Prostate gland (tissue), 2 donors: ENCODE results near the gene SBNO2. TPM values are rescaled to one million over a fixed set of nuclear protein-coding genes. Genes with fewer than 3 reads are reported as not detected.

ENCODE experiments used
- DNase-seq: peaks from one replicate; pipeline ENCODE4 v3.0.0-alpha.2; 2019; ENCODE audit warnings: low spot score
- H3K27ac ChIP-seq, 2 donors: fragments of 200-600 bp; sonication (generic); 2 replicates each; pipeline ENCODE4 v1.5.1; 2017 to 2019
- H3K27me3 ChIP-seq: fragments of 200-600 bp; sonication (generic); replicated peaks from 2 replicates; pipeline ENCODE4 v1.5.1; 2019; ENCODE audit not compliant: insufficient read depth
- H3K36me3 ChIP-seq, 2 donors: fragments of 200-600 bp; sonication (generic); 1 replicate in 1 of 2; 2 replicates in 1 of 2; pipeline versions ENCODE4 v1.5.1 to v1.8.1; 2017 to 2019
- H3K4me1 ChIP-seq: fragments of 200-600 bp; sonication (generic); replicated peaks from 2 replicates; pipeline ENCODE4 v1.5.1; 2019
- H3K4me3 ChIP-seq, 2 donors: fragments of 200-600 bp; sonication (generic); 2 replicates each; pipeline ENCODE4 v1.5.1; 2017 to 2019
- H3K9me3 ChIP-seq: fragments of 200-600 bp; sonication (generic); 2 replicates; pipeline ENCODE4 v1.5.1; 2017
- CTCF ChIP-seq, 4 experiments: fragments of 200-600 bp in 2 of 4; fragments of 450-650 bp in 2 of 4; sonication (generic) in 2 of 4; IDR thresholded peaks; 1 replicate in 3 of 4; 2 replicates in 1 of 4; pipeline ENCODE4 v1.5.1; 2016 to 2019; ENCODE audit warnings: antibody characterized with exemption in 4 of 4, mild to moderate bottlenecking in 2 of 4, moderate library complexity in 2 of 4
- POLR2A ChIP-seq: fragments of 450-650 bp; IDR thresholded peaks from one replicate; pipeline ENCODE4 v1.6.1; 2016; ENCODE audit warnings: antibody characterized with exemption, mild to moderate bottlenecking
- POLR2AphosphoS5 ChIP-seq: sonication (generic); formaldehyde crosslinking; IDR thresholded peaks from one replicate; pipeline ENCODE4 v1.6.1; 2017; ENCODE audit warnings: antibody characterized with exemption
- WGBS: methylation state at CpG from one replicate; pipeline ENCODE4 v1.1.5; 2018; 5-methylcytosine and 5-hydroxymethylcytosine counted together
- intact Hi-C: fragments of 100-400 bp; cut with DNase I; formaldehyde crosslinking; loops from one replicate; pipeline ENCODE4 v1.14.2; 2022
- total RNA-seq, 2 donors: library from RNA; depleted of rRNA; stranded (reverse); fragments of >200 nt; gene quantifications; one replicate each; pipeline ENCODE4 v1.1.0, GENCODE V29; 2016

Gene SBNO2
- total RNA-seq, result 10 to 100 TPM; 32.5 to 79.9 TPM

GRCh38 chr19:1173845-1174809 is at the start of gene SBNO2:
Gene SBNO2, minus strand, starts transcription at chr19:1174268. Its CDS starts 19,992 bp downstream, at chr19:1154276.
- 14% methylated on average over 72 of the region's 84 CpGs for WGBS
- Histone ChIP-seq H3K4me3 (peak within 1 kb of the TSS; percentile 91 to 100), H3K36me3 (no peaks in the 10 kb centered on the region), H3K4me1 (peaks cover 22% of the 10 kb centered on the region), H3K27ac (peak within 1 kb of the TSS; percentile 89 to 97), H3K9me3 (no peaks in the 10 kb centered on the region), H3K27me3 (no peaks in the 10 kb centered on the region)
- DNase-seq, result peak; percentile 80
- intact Hi-C loops, result loop anchor here (5.0 kb wide), 1 partner anchor 42 kb away; no protein-coding TSS in a partner anchor
- no peak for TF ChIP-seq CTCF (IDR thresholded peaks at IDR 0.05)
- TF ChIP-seq POLR2A, result peak; percentile 88
- peak; percentile 91 for TF ChIP-seq POLR2AphosphoS5

- WGBS, result 75% methylated on average over 44 of the region's 48 CpGs
- Histone ChIP-seq H3K4me1 (no peaks in the 10 kb centered on the region), H3K4me3 (no peak overlapping the region), H3K27me3 (no peaks in the 10 kb centered on the region), H3K27ac (no peak overlapping the region), H3K9me3 (no peaks in the 10 kb centered on the region), H3K36me3 (peaks cover 0 to 10% of the 10 kb centered on the region in 2 donors)
- DNase-seq, result no peak
- TF ChIP-seq CTCF (IDR thresholded peaks at IDR 0.05) (peak in 2 of 4 experiments; percentile 30 to 50), POLR2A (no peak)
- intact Hi-C loops, result no loop called here
Observed at GRCh38 chr19:1223018-1223855, 49.2 kb upstream of the SBNO2 start.

DNA sequence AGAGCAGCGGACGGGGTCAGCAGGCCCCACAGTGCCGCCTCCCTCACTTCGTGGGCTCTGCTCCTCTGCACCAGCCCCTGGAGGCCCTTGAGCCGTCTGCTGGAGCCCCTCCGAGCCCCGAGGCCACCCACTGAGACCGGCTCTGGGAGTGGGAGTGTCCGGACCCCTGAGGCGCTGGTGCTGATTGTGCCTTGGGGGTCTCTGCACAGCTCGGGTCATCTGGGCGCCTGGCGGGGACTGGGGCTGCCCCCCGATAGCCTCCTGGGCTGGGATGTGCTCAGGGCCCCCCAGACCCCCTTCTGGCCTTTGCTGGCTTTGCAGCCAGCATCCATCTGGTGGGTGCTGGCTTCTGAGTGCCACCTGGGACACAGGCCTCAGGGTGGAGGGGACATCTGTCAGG is 48.3 kb upstream of the SBNO2 start:
- no peak for TF ChIP-seq POLR2A
- no peak for TF ChIP-seq CTCF (IDR thresholded peaks at IDR 0.05)
- TF ChIP-seq POLR2AphosphoS5, result no peak
- Histone ChIP-seq H3K4me1 (no peaks in the 10 kb centered on the region), H3K9me3 (no peaks in the 10 kb centered on the region), H3K36me3 (peaks cover 0 to 10% of the 10 kb centered on the region in 2 donors), H3K27ac (no peak overlapping the region), H3K27me3 (no peaks in the 10 kb centered on the region), H3K4me3 (no peak overlapping the region)
- DNase-seq, result no peak
- WGBS, result 80% methylated on average over 13 of the region's 14 CpGs
- intact Hi-C loops, result no loop called here

DNA sequence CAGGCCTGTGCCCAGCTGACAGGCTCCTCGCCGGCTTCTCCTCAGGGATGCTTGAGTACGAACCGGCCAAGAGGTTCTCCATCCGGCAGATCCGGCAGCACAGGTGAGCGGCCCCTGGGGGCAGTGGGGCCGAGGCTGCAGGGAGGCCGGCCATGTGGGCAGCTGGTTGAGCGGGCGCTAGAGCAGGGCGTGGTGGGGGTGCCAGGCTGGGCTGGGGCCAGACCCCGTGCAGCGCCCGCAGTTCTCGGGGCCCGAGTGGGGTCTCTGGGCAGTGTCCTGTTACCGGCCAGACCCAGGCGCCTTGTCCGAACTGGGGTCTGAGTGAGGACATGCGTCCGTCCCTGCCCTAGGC is 47.8 kb upstream of the SBNO2 start:
- no peak for TF ChIP-seq CTCF (IDR thresholded peaks at IDR 0.05)
- no peak for DNase-seq
- Histone ChIP-seq H3K27ac (no peak overlapping the region), H3K4me1 (no peaks in the 10 kb centered on the region), H3K27me3 (no peaks in the 10 kb centered on the region), H3K9me3 (no peaks in the 10 kb centered on the region), H3K36me3 (peaks cover 0 to 8% of the 10 kb centered on the region in 2 donors), H3K4me3 (no peak overlapping the region)
- intact Hi-C loops, result no loop called here
- 88% methylated on average over 10 of the region's 22 CpGs for WGBS
